HG03378 (cell line): ENCODE data around the gene TBC1D7.
A peak's percentile ranks its signal among the peaks of the same experiment; 100 is the strongest.

Experiments
- ATAC-seq: cut with Tn5 transposase; IDR thresholded peaks from one replicate; pipeline ENCODE4 v1.9.1; 2021; ENCODE audit warnings: mild to moderate bottlenecking, moderate library complexity; ENCODE audit not compliant: unreplicated experiment

TBC1D7 gene

DNA sequence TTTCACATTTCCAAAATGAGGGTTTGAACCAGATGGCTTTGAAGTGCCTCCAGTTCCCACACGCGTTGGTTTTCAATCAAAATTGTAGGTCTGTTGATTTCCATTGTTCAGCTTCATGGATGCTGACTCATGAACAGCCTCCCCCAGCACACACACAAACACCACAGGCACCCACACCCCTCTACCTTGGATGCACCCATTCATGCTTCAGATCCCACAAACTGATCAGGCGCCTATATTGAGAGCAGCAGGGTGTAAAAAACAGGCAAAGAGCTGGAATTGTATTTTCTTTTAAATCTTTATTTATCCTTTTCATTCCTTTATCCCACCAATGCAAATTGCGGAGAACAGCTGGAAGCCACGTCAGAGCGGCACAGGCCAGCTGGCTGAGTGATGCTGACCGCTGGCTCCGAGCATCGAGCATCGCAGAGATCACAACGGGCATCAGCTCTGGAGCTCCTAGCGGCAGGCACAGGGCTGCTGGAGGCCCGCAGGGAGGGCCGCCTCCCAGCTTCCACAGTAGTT, 29.3 kb upstream of the TBC1D7 start:
- no peak for ATAC-seq

DNA sequence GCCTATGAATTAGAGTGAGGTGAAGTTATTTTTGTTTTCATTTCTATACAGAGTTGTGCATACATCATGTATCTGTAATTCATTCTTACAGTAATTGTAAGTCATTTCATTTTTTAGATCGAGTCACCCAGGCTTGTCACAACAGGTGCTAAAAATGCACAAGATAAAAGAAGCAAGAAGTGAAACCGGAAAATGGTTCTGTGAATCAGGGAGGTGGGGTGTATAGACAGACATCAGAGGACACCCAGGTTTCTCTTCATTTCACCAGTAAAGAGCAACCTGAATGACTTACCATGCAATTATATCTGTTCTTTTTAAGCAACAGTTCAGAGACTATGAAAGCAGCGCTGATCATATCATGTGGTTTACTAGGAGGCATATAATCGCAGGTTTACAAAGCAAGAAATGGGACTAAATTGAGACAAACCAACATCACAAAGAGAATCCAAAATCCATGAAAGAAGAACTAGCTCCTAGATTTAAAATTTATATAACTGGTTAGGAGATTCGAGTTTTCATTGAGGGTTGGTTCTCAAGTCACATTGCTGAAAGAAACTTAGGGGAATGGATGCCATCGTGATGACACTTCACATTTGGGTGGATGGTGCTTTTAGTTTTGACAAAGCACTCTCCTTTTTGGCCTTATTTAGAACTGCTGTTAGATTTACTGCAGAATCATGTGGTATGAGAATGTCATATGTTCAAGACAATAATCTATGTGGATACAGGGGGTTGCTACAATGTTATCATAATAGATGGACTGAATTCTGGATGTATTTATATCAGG, 27.9 kb upstream of the TBC1D7 start:
- ATAC-seq, result peak; percentile 88

DNA sequence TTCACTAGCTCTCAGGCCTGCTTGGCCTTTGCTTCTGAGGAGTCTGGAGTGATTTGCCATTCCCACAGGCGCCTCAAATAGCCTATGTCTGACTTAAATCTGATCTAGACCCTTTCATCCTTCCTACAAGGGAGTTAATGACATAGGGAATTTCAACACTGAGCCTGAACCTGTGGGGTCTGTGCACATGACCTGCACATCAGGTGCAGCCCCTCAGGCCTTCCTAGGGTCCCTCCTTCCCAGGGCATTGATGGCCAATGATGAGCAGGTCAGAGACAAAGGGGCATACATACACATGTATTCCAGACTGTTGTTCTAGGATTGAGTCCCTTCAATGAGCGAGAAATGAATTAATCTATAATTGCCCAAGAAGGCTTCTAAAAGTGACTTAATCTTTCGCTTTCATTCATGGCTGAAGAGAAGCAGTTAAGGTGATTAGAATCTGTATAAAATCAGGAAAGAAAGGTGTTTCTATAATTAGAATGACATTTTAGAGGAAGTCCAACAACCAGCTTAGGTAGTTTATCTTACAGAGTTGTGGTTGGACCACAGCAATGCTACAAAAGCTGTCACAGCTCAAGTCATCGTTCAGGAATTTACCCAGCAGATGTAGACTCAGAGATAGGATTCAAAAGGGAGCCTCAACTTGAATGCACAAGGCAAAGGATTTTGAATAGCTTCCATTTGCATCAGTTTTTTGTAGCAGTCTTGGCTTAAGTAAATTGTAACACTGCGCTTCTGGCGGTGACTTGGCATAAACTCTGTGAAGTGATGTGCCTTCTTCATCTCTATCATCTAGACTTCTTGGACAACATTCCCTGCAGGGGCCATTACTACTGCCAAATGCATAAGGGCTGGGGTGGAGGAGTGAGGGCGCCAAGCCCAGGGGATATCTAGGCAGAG, 27.0 kb upstream of the TBC1D7 start:
- peak; percentile 26 for ATAC-seq

DNA sequence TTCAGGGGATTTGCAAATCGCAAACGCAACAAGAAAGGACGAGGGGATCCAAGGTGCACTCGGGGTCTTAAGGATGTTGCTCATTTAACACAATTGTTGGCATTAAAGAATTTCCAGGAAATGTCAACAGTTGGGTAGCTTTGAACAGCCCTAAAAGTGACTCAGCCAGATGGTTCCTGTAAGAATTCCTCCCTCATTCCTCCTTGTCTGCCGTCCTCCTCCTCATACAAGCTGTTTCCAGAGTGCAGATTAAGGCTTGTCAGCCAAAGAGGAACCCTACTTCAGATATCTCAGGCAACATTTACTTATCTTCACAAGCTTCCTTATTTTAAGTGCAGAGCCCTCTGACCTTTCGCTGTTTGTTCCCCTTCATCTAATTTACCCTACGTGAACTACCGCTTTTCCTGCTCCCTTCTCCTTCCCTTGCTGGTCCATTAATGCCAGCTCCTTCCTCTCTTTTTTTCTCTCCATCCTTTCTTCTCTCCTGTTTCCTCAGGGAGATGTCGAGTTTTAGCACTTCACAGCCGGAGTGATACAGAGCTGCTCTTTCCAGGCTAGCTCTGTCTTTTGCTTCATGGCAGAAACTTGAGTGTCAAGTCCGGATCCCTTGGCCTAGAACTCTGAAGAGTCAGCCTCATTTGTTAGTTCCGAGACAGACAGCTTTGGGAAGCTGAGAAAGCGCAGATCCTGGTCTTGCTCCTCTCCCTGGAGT, 26.1 kb upstream of the TBC1D7 start:
- ATAC-seq, result no peak

DNA sequence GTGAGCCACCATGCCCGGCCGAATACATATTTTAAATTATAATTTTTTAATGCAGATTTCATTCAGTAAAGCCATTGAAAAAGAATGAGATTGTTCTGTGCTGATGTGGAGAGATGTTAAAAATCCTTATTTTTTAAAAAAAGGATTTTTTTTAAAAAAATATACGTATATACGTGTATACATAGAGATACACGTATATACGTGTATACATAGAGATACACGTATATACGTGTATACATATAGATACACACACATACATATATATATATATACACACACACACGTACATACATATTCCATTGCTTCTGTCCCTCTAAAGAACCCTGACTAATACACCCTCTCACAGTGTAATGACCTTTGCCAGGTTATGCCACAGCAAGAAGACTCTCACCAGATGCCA, 23.8 kb upstream of the TBC1D7 start:
- no peak for ATAC-seq

DNA sequence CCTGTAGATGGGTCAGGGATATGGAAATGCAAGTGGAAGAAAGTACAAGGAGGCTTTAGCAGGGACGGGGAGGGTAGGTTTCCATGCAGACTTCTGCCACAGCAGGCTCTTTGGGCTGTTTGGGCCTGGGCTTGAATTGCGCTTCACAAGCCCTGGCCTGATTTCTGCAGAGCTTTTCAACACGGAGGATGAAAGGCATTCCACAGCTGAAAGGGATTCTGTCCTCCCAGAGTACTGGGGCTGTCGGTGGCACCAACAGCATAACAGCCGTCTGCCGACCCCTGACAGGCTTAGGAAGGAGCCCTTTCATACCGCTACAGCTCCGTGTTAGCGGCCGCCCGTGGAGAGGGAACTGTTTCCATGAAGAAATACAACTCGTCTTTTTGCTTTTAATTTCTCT, 22.9 kb upstream of the TBC1D7 start:
- no peak for ATAC-seq

DNA sequence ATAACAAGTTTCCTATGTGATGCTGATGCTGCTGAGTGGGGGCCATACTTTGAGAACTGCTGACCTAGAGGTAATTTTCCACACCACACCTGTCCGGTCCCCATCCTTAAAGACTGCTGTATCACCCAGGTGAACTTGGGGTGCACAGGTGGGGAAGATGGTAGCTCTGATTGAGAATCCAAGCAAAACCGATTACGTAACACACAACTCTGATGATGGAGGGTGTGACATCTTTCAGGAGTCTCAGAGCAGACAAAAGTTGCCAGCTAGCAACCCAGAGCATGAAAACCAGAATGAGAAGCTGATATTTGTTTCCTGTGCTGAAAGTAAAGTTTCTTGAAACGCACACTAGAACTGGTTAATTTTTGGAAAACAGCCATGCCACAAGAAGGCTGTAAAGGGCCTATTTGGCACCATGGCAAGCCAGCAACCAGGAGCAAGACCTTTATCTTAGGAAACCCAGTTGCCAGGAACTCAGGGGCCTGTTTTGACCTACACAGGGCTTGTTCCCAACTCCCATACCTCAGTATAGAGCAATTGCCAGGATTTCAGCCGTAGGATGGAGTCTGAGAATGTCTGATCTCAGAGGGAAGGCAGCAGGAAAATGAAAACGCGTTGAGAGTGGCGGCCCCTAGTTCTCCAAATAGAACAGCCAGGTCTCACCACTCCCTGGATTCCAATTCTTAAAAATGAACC, 21.6 kb upstream of the TBC1D7 start:
- ATAC-seq, result no peak

DNA sequence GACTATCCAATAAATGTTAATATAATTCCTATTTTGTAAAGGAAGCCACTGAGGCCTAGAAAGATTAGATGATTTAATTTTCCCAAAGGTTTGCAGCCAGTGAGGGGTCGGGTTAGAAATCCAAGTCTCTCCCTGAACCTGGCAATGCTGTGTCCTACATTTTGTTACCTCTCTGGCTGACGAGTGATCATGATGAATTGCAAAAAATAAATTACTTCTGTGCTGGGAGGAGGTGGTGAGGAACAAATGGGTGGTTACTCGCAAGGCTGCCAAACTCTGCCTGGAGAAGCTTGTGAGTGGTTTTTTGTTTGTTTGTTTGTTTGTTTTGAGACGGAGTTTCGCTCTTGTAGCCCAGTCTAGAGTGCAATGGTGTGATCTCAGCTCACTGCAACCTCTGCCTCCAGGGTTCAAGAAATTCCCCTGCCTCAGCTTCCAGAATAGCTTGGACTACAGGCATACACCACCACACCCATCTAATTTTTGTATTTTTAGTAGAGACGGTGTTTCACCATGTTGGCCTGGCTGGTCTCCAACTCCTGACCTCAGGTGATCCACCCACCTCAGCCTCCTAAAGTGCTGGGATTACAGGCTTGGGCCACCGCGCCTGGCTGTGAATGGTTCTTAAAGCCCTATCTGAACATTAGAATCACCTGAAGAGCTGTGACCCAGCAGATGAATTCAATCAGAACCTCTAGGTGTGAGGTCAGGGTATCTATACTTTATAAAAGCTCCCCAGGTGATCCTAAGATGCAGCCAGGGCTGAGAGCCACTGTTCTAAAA, 20.2 kb upstream of the TBC1D7 start:
- ATAC-seq, result no peak

DNA sequence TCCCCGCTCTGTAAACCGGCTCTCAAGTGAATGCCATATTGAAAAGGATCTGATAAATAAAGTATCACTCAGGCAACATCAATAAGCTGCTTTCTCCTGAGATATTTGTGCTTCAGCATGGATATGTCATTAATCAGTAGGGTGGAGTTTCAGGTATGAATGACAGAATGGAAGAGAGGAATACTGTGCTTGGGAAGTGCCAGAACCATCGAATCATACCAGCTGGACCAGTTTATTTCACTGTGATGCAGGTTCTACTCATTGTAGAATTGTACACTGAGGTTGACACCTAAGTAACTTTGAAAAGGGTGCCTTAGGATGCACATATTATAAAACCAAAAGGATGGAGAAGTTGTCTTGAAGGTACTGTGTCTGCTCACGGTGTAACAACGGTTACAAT, 17.9 kb upstream of the TBC1D7 start:
- ATAC-seq, result no peak

DNA sequence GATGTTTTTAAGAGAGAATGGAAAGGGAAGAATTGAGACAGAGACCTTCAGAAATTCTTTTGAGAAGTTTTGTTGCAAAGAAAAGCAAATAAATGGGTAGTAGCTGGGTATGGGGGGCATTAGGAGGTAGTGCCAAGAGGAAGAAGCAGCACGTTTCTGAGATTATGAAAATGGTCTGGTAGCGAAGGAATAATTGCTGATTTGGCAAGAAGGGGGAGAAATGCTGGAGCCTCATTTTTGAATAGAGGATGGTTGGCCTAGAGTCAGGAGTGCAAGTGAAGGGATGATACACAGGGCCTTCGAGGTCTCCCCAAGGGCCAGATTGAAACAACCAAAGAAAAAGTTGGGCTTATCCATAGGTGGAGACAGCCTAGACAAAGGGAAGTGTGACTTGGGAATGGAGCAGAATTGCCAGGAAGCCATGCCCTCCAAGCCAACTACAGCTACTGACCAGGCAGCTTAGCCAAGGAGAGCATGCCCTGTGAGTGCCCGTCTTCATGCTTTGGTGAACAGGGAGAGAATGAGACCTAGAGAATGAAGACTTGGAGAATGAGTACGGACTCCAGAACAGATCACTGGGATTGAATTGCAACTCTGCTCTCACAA, 14.2 kb upstream of the TBC1D7 start:
- no peak for ATAC-seq

DNA sequence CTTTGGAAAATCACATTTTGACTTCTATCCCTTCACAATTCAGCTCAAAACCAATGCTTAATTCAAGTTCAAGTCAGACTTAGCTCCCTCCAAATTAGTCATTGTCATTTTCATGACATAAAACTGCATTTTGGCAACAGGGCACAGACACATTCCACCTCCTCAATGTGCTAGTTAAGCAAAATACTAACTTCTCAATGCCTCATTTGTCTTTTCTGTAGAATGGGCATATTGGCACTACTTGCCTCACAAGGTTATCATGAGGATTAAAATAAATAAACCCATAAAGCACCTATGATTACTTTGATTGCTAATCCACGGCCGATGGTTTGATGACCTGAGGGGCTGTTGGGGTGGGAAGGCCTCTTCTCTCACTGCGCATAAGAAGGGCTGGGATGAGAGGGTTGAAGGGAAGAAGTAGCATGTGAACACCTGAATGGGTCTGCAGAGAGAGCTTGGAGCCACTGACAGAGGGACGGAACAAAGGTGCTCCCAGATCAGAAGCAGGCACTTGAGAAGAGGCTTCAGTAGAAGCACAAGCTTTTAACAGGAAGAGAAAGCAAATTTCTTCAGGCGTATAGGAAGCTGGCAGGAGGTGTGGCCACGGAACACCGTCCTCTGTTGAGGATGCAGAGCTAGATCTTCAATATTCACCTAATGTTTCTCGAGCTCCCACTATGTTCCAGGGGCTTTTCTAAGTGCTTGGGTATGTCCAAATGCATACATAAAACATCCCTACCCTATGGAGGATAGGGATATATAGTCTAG, 11.7 kb upstream of the TBC1D7 start:
- ATAC-seq, result no peak

DNA sequence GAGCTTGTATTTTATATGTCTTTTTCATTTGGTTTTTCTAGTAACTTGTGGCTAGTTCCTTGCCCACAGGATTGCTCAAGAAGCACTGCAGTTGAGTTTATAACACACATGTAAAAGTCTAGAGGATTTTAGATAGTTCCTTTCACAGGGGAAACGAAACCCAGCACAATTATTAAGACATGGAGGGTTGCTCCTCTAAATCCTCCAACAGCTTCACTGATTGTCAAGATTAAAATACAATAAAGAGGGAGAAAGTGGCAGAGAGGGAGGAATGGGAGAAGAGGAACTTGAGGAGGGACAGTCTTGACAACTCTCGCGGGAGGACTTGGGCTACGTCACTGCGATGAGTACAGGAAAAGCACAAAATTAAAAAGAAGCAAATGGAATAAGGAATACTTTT, 9.7 kb upstream of the TBC1D7 start:
- no peak for ATAC-seq

DNA sequence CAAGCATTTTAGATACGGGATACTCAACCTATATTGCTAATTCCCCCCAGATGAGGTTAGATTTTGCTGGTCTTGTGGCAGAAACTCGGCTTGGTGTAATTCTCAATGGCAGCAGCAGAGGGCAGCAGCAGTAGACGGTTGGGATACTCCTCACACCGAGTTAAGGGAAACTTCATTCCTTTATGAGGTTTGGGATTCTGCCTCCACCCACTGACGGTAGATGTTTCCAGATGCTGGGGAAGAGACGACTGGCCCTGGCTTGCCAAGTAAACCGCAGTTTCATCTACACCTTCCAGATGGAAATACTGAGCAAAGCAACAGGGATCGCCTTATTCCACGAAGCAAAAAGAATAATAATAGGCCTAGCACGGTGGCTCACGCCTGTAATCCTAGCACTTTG, 8.2 kb upstream of the TBC1D7 start:
- ATAC-seq, result no peak

DNA sequence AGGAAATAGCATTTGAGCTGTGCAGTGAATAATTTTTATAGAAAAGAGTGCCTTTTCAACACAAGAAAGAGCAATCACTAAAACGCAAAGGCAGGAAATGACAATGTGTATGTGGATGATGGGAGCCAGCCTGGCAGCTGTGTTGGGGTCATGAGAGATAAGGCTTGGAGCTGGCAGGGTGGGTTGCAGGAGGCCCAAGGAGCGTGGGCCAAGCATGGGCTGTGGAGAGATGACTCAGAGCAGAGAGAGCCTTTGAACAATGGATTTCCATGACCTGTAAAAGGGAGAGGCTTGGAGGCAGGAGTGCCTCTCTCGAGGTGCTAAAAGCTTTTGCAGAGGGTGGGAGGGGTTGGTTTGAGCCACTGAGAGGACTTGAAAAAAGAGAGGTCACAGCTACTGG, 6.6 kb upstream of the TBC1D7 start:
- no peak for ATAC-seq

DNA sequence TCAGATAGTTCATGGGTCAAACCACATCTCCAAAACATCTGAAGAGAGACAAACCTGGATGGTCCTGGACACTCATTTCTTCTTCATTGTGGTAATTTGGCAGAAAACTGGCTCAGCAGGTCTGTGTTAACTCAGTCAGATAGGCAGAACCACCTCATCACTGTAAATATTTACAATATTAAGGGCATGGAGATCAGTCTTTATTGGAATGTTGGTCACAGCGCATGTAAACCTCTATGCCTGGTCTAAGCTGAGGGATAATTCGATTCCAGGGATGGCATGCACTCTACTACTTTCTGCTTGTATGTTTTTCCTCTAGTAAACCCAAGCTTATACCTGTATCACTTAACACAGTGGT, 4.0 kb upstream of the TBC1D7 start:
- ATAC-seq, result no peak

DNA sequence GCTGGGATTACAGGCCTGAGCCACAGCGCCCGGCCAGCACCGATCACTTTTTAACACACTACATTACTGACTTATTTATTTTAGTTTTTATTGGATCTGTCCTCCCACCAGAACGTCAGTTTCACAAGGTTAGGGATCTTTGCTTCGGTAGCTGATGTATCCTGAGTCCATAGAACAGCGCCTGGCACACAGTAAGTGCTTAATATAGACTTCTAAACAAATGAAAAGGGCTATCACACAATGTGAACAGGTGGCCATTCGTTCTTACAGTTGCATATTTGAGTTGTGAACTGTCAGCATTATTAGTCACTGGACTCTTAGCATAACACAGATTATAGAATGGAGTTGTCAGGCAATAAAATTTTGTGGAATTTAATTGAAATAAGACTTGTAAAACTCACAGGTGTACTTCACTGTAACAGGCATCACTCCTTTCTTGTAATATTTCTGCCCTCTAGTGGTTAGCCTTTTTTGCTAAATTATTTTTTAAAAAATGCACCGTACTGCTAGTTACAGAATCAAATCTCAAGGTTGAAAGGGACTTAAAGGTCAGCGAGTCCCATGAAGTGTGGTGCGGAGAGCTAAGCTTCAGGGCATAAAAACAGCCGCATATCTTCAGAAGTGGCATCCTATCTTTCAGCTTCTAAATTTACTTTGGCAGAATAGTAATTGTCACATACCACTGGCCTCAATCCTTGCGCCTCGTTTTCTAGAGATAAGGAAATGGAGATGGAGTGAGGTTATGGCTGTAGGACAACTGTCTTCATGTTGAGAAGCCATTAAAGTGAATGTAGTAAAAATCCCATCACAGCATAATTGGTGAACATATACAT, 3.4 kb upstream of the TBC1D7 start:
- no peak for ATAC-seq

DNA sequence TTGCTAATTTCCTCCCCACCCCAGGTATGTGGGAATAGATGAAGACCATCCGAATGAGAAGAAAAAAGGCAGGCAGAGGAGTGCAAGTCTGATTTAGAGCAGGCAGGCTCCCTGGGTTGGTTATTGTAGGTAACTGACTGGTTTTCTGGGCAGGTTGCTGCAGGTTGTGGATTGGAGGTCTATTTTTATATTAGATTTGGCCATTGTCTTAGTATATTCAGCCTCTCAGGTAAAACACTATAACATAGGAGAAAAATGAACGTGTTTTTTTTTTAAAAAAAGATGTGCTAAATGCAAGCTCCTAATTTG, 492 bp upstream of the TBC1D7 start:
- no peak for ATAC-seq

DNA sequence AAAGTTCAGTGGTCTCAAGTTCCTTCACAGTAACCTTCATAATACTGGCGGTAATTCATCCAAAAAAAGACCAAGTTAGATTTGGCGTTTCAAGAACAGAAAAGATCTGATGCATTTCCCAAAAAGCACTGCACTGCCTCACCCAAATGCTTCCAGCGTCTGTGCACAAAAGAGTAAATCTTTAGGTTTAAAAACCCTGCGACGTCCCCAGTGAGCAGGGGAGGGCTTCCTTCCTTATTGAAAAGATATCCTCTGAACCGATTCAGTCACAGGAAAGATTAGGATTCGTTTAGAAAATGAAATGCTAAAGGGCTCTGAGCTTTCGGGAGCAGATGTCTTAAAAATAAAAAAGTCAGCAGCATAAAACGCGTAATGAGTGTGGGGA, 654 bp downstream of the TBC1D7 start:
- no peak for ATAC-seq
